ENCODE results near the gene LYPD6B.

DNA sequence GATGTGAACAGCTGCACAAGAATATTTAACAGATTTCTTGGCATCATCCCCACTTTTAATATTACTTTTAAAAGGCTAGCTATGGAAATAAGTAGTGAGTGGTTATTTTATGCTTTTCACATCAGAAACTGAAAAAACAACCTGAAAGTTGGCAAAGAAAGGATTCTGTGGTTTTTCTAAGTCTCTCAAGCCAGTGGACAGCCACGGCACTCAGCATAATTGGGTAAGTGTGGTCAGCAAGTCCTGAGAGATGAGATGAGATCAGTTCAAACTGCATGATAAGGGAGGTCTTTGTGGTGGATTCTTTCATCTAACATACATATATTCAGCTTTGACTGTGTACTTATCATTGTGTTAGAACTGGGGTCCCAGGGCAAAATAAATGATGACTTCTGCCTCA lies 105.2 kb downstream of the LYPD6B start:
- TF ChIP-seq, protein P1, sequence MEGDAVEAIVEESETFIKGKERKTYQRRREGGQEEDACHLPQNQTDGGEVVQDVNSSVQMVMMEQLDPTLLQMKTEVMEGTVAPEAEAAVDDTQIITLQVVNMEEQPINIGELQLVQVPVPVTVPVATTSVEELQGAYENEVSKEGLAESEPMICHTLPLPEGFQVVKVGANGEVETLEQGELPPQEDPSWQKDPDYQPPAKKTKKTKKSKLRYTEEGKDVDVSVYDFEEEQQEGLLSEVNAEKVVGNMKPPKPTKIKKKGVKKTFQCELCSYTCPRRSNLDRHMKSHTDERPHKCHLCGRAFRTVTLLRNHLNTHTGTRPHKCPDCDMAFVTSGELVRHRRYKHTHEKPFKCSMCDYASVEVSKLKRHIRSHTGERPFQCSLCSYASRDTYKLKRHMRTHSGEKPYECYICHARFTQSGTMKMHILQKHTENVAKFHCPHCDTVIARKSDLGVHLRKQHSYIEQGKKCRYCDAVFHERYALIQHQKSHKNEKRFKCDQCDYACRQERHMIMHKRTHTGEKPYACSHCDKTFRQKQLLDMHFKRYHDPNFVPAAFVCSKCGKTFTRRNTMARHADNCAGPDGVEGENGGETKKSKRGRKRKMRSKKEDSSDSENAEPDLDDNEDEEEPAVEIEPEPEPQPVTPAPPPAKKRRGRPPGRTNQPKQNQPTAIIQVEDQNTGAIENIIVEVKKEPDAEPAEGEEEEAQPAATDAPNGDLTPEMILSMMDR (IDR thresholded peaks at IDR 0.05 in 2 of 3, conservative IDR thresholded peaks at IDR 0.05 in 1 of 3; ENCODE audit: borderline replicate concordance in 1 of 3, insufficient read depth in 1 of 3, low read depth in 2 of 3, low read length in 2 of 3), result no peak
- TF ChIP-seq EZH2 (IDR thresholded peaks at IDR 0.05), result no peak
- TF ChIP-seq EGR1 (IDR thresholded peaks at IDR 0.05; ENCODE audit: low read depth), result no peak
- TF ChIP-seq RAD21 (IDR thresholded peaks at IDR 0.05; ENCODE audit: low read depth), result no peak
- TF ChIP-seq POLR2AphosphoS5 (IDR thresholded peaks at IDR 0.05; ENCODE audit: low read depth, low read length), result no peak
- TF ChIP-seq, protein P2, sequence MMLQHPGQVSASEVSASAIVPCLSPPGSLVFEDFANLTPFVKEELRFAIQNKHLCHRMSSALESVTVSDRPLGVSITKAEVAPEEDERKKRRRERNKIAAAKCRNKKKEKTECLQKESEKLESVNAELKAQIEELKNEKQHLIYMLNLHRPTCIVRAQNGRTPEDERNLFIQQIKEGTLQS (IDR thresholded peaks at IDR 0.05), result no peak
- TF ChIP-seq, protein P3, sequence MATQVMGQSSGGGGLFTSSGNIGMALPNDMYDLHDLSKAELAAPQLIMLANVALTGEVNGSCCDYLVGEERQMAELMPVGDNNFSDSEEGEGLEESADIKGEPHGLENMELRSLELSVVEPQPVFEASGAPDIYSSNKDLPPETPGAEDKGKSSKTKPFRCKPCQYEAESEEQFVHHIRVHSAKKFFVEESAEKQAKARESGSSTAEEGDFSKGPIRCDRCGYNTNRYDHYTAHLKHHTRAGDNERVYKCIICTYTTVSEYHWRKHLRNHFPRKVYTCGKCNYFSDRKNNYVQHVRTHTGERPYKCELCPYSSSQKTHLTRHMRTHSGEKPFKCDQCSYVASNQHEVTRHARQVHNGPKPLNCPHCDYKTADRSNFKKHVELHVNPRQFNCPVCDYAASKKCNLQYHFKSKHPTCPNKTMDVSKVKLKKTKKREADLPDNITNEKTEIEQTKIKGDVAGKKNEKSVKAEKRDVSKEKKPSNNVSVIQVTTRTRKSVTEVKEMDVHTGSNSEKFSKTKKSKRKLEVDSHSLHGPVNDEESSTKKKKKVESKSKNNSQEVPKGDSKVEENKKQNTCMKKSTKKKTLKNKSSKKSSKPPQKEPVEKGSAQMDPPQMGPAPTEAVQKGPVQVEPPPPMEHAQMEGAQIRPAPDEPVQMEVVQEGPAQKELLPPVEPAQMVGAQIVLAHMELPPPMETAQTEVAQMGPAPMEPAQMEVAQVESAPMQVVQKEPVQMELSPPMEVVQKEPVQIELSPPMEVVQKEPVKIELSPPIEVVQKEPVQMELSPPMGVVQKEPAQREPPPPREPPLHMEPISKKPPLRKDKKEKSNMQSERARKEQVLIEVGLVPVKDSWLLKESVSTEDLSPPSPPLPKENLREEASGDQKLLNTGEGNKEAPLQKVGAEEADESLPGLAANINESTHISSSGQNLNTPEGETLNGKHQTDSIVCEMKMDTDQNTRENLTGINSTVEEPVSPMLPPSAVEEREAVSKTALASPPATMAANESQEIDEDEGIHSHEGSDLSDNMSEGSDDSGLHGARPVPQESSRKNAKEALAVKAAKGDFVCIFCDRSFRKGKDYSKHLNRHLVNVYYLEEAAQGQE (IDR thresholded peaks at IDR 0.05; ENCODE audit: low read depth), result no peak
- TF ChIP-seq, protein P4, sequence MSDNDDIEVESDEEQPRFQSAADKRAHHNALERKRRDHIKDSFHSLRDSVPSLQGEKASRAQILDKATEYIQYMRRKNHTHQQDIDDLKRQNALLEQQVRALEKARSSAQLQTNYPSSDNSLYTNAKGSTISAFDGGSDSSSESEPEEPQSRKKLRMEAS (IDR thresholded peaks at IDR 0.05), result no peak
- TF ChIP-seq SRF (IDR thresholded peaks at IDR 0.05; ENCODE audit: low read depth), result no peak
- no peak for TF ChIP-seq SP1 (IDR thresholded peaks at IDR 0.05; ENCODE audit: low read depth)
